GM19035 (cell line): ENCODE data around the gene ACBD6.

Experiments used
- ATAC-seq: cut with Tn5 transposase; IDR thresholded peaks from one replicate; pipeline ENCODE4 v1.9.1; 2021; ENCODE audit not compliant: unreplicated experiment

Gene ACBD6

GRCh38 chr1:180277476-180278193 lies 224.7 kb downstream of the ACBD6 start:
- no peak for ATAC-seq

GRCh38 chr1:180275726-180276125 lies 226.7 kb downstream of the ACBD6 start:
- ATAC-seq: no peak

GRCh38 chr1:180274221-180274620 lies 228.2 kb downstream of the ACBD6 start:
- ATAC-seq: no peak

GRCh38 chr1:180273066-180273465 lies 229.3 kb downstream of the ACBD6 start:
- ATAC-seq: no peak

GRCh38 chr1:180272395-180272794 lies 230.0 kb downstream of the ACBD6 start:
- no peak for ATAC-seq

GRCh38 chr1:180271272-180272255 lies 230.8 kb downstream of the ACBD6 start:
- ATAC-seq: no peak

- no peak for ATAC-seq
Measured at GRCh38 chr1:180270530-180271271, 231.7 kb downstream of the ACBD6 start.

- ATAC-seq: no peak
Measured at GRCh38 chr1:180269645-180270529, 232.5 kb downstream of the ACBD6 start.

- ATAC-seq: no peak
Measured at GRCh38 chr1:180268556-180269075, 233.8 kb downstream of the ACBD6 start.

- no peak for ATAC-seq
Measured at GRCh38 chr1:180267761-180268555, 234.4 kb downstream of the ACBD6 start.

- ATAC-seq: no peak
Measured at GRCh38 chr1:180267211-180267561, 235.2 kb downstream of the ACBD6 start.

- no peak for ATAC-seq
Measured at GRCh38 chr1:180266275-180267210, 235.8 kb downstream of the ACBD6 start.

GRCh38 chr1:180265871-180266270 lies 236.5 kb downstream of the ACBD6 start:
- no peak for ATAC-seq

- ATAC-seq: no peak
Measured at GRCh38 chr1:180265201-180265600, 237.2 kb downstream of the ACBD6 start.

GRCh38 chr1:180264595-180264994 lies 237.8 kb downstream of the ACBD6 start:
- no peak for ATAC-seq

GRCh38 chr1:180262628-180263488 lies 239.5 kb downstream of the ACBD6 start:
- no peak for ATAC-seq

GRCh38 chr1:180261524-180262155 lies 240.7 kb downstream of the ACBD6 start:
- no peak for ATAC-seq
